Neural crest cell (in vitro differentiated cells): Measurements from ENCODE around the gene PIK3C2G. TPM values are rescaled to one million over a fixed set of nuclear protein-coding genes. Genes with fewer than 3 reads are reported as not detected.
"Not testable (repeated sequence)": the region's sequence is repeated elsewhere in the genome, so short reads cannot be mapped to it uniquely, and the experiment has no call there.

Source experiments
- DNase-seq: peaks from one replicate; pipeline ENCODE4 v3.0.0; 2021; ENCODE audit warnings: low read depth, mixed read lengths, low spot score
- H3K27ac Mint-ChIP-seq: one replicate; pipeline ENCODE4 v1.8.0; 2021; ENCODE audit warnings: mild to moderate bottlenecking, mixed read lengths; ENCODE audit not compliant: unreplicated experiment
- H3K27me3 Mint-ChIP-seq: 2 replicates; pipeline ENCODE4 v1.8.0; 2021; ENCODE audit warnings: low read depth, mild to moderate bottlenecking, mixed read lengths
- H3K36me3 Mint-ChIP-seq: 2 replicates; pipeline ENCODE4 v1.8.0; 2021; ENCODE audit warnings: low read depth, mild to moderate bottlenecking, mixed read lengths
- H3K4me1 Mint-ChIP-seq: 2 replicates; pipeline ENCODE4 v1.8.0; 2021; ENCODE audit warnings: mixed read lengths
- H3K4me3 Mint-ChIP-seq: one replicate; pipeline ENCODE4 v1.8.0; 2021; ENCODE audit warnings: mild to moderate bottlenecking, mixed read lengths
- H3K9me3 Mint-ChIP-seq: 2 replicates; pipeline ENCODE4 v1.8.0; 2021; ENCODE audit warnings: mixed read lengths
- total RNA-seq: library from RNA; stranded (reverse); gene quantifications from 2 replicates; pipeline ENCODE4 v1.2.1, GENCODE V29; 2021
- TF ChIP-seq, protein P1 (sequence below): fragments of 200-600 bp; sonication (generic); conservative IDR thresholded peaks from 2 replicates; pipeline ENCODE4 v1.5.0; 2021; ENCODE audit warnings: antibody characterized with exemption, mild to moderate bottlenecking

The PIK3C2G gene
- total RNA-seq, 1 donor from 2014 or later: not detected

- Mint-ChIP-seq H3K27ac (no peak overlapping the region), H3K9me3 (no peaks in the 10 kb centered on the region), H3K27me3 (no peaks in the 10 kb centered on the region)
Observed at GRCh38 chr12:18502422-18502968, 241.2 kb downstream of the PIK3C2G start.

DNA sequence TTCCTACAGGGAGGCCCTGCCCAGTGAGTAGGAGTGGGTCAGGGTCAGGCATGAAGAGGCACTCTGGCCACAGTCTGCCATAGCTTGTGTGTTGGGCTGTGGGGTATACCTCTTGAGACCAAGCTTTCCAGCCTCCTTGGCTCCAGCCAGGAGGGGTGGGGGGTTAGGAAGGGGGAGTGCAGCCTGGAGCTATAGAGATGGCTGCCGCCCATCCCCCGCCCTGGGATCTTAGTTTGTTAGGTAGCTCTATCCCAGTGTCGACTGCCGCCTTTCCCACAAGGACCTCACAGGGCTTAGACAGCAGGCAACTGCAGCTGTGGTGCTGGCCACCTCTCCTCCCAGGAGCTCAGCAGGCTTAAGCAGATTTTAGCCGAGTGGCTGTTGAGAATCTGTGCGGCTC lies 260.1 kb downstream of the PIK3C2G start:
- Mint-ChIP-seq H3K4me1 (no peaks in the 10 kb centered on the region), H3K27ac (no peak overlapping the region), H3K36me3 (peaks cover 16% of the 10 kb centered on the region), H3K4me3 (no peak overlapping the region), H3K9me3 (peaks cover 16% of the 10 kb centered on the region), H3K27me3 (no peaks in the 10 kb centered on the region)
- TF ChIP-seq, protein P1, sequence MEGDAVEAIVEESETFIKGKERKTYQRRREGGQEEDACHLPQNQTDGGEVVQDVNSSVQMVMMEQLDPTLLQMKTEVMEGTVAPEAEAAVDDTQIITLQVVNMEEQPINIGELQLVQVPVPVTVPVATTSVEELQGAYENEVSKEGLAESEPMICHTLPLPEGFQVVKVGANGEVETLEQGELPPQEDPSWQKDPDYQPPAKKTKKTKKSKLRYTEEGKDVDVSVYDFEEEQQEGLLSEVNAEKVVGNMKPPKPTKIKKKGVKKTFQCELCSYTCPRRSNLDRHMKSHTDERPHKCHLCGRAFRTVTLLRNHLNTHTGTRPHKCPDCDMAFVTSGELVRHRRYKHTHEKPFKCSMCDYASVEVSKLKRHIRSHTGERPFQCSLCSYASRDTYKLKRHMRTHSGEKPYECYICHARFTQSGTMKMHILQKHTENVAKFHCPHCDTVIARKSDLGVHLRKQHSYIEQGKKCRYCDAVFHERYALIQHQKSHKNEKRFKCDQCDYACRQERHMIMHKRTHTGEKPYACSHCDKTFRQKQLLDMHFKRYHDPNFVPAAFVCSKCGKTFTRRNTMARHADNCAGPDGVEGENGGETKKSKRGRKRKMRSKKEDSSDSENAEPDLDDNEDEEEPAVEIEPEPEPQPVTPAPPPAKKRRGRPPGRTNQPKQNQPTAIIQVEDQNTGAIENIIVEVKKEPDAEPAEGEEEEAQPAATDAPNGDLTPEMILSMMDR: no peak
- no peak for DNase-seq

More at GRCh38 chr12:18502422-18502968, 241.2 kb downstream of the PIK3C2G start:
- DNase-seq: no peak
- Mint-ChIP-seq H3K36me3 (no peaks in the 10 kb centered on the region), H3K4me1 (no peaks in the 10 kb centered on the region), H3K4me3 (no peak overlapping the region)
- TF ChIP-seq, protein P1: no peak

DNA sequence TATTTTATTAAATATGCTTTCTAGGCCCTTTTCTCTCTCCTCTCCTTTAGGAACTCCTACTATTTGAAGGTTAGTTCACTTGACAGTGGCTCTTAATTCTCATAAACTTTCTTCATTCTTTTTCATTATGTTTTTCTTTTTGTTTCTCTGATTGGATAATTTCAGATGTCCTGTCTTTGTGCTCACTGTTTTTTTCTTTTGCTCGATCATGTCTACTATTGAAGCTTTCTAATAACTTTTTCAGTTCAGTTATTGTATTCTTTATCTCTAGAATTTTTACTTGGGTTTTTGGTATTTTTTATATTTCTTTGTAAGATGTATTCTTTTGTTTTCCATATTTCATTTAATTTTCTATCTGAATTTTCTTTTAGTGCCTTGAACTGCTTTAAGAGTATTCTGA lies 261.5 kb downstream of the PIK3C2G start:
- Mint-ChIP-seq H3K36me3 (peaks cover 16% of the 10 kb centered on the region), H3K27me3 (no peaks in the 10 kb centered on the region)
- TF ChIP-seq, protein P1: no peak

GRCh38 chr12:18542497-18542896 lies 281.2 kb downstream of the PIK3C2G start:
- H3K36me3 Mint-ChIP-seq, DNase-seq, H3K27ac Mint-ChIP-seq, H3K4me3 Mint-ChIP-seq, H3K9me3 Mint-ChIP-seq, H3K27me3 Mint-ChIP-seq, H3K4me1 Mint-ChIP-seq: not testable (repeated sequence)

More for the DNA sequence above, 261.5 kb downstream of the PIK3C2G start:
- Mint-ChIP-seq H3K27ac (no peak overlapping the region), H3K9me3 (peaks cover 16% of the 10 kb centered on the region), H3K4me1 (no peaks in the 10 kb centered on the region), H3K4me3 (no peak overlapping the region)
- no peak for DNase-seq

DNA sequence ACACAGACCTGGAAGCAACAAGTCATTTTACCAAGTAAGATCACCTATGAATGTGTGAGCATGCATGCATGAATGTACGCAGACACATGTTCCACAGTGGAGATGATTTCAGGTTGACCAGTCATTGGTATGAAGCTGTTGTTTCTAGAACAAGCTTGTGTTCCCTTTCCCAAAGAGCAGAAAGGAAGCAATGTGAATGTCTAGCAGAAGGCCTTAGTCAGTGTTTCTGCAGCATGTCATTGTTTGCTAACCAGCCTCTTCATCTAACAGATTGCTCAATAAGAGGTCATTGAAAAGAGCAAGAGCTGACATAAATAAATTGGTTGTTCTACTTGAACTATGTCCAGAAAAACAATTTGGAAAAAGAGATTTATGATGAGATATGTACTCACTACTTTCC lies 285.1 kb downstream of the PIK3C2G start:
- TF ChIP-seq, protein P1: no peak
- H3K27me3 Mint-ChIP-seq: no peaks in the 10 kb centered on the region

GRCh38 chr12:18549598-18549997 lies 288.3 kb downstream of the PIK3C2G start:
- DNase-seq: no peak
- Mint-ChIP-seq H3K4me3 (no peak overlapping the region), H3K9me3 (no peaks in the 10 kb centered on the region), H3K36me3 (no peaks in the 10 kb centered on the region), H3K4me1 (no peaks in the 10 kb centered on the region), H3K27ac (no peak overlapping the region), H3K27me3 (no peaks in the 10 kb centered on the region)
- TF ChIP-seq, protein P1: peak; percentile 44

More for the DNA sequence above, 285.1 kb downstream of the PIK3C2G start:
- Mint-ChIP-seq H3K9me3 (no peaks in the 10 kb centered on the region), H3K36me3 (no peaks in the 10 kb centered on the region), H3K4me3 (no peak overlapping the region), H3K4me1 (no peaks in the 10 kb centered on the region), H3K27ac (no peak overlapping the region)
- no peak for DNase-seq
